Activated CD8-positive, alpha-beta memory T cell treated with anti-CD3 and anti-CD28 coated beads for 36 hours (primary cell): ENCODE data around the gene CTPS1. TPM values are rescaled to one million over a fixed set of nuclear protein-coding genes. Genes with fewer than 3 reads are reported as not detected.

Experiments used
- CTCF ChIA-PET: fragments of 350-600 bp; sonication (Branson Sonifier 250); formaldehyde crosslinking; loops from one replicate; lab custom pipeline; 2021; ENCODE audit warnings: antibody characterized with exemption; lab: Charles Lee
- POLR2A ChIA-PET: fragments of 350-600 bp; sonication (Branson Sonifier 250); formaldehyde crosslinking; loops from one replicate; lab custom pipeline; 2021; ENCODE audit warnings: antibody characterized with exemption; lab: Charles Lee
- total RNA-seq, 2 experiments: library from RNA; stranded (reverse); gene quantifications; one replicate each; pipeline ENCODE4 v1.2.3, GENCODE V29; 2021

The CTPS1 gene
- total RNA-seq, 2 experiments from 2014 or later, result 160 TPM

DNA sequence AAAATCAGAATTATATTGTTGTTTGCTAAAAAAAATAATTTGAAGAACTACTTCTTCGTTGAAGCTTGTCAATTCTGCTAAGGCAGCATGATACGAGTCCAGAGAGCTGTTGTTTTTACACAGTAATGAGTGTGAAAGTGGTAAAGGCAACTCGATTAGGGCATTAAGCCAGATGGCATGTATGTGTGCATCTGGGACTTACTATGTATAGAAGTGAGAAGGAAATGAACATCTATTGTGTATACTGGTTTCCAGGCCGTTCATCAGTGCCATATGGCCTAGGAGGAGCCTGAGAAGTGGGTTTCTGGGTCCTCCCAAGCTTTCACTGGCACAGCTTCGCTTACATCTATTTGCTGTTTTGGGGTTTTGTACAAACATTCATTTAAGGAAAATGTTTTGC is 5.7 kb downstream of the CTPS1 start:
- ChIA-PET CTCF (interaction anchor here (2.1 kb wide), 1 partner anchor 18 kb away, joined by 7 read pairs; no protein-coding TSS in a partner anchor), POLR2A (no interaction called here)

DNA sequence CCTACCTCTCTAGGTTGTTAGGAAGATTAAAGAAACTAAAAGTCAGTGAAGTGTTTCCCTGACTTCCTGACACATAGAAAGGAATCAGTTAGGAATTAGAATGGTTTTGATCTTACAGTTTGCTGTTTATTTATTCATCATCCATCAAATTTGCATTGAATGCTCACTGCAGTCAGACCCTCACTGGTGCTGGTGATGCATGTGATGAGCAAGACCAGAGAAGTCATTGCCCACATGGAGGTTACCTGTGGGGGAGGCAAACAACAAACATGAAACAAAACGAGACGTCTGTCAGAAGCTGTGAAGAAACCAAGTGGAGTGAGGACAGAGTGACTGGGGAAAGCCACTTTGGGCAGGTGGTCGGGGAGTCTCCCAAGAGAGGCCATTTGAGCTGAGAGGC is 6.4 kb downstream of the CTPS1 start:
- ChIA-PET POLR2A (interaction anchor here (0.9 kb wide), 1 partner anchor 18 kb away, joined by 4 read pairs; no protein-coding TSS in a partner anchor), CTCF (no interaction called here)

DNA sequence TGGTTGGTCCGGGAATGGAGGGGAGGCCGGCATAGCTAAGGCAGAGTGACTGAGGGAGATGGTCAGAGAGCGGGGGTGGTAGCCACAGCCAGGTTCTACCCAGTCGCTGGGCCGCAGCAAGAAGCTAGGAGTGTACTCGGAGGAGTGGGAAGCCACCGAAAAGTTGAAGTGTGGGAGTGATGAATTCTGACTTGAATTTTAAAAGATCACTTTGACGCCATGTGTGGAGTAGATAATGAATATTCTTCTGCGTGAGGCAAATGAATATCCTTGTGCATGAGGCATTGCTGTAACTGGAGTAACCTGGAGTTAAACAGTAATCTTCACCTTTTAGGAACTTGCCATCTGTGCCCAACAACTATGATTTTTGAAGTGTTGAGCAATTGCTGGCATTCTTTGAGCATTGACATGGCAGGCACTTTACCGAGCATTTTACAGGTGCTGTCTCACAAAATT is 6.9 kb downstream of the CTPS1 start:
- CTCF ChIA-PET, result no interaction called here
- POLR2A ChIA-PET, result interaction anchor here (0.9 kb wide), 1 partner anchor 17 kb away, joined by 4 read pairs; no protein-coding TSS in a partner anchor

DNA sequence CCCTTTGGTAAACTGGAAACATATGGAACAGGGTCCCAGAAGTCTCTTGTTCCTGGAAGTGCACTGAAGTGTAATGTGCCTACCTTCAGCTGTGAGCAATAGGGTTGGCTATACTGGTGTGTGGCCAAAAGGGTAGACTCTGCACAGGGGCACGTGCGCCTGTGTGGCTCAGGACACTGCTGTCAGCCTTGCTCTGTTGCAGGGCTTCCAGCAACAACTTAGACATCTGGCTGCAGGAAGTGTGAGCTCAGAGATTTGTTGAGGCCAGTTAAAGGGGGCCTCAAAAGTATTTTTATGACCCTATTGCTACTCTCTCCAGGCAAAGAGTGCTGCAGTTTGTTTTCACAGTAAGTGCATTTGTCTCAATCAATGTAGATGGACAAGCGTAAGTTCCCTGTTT is 7.5 kb downstream of the CTPS1 start:
- ChIA-PET POLR2A (no interaction called here), CTCF (no interaction called here)

DNA sequence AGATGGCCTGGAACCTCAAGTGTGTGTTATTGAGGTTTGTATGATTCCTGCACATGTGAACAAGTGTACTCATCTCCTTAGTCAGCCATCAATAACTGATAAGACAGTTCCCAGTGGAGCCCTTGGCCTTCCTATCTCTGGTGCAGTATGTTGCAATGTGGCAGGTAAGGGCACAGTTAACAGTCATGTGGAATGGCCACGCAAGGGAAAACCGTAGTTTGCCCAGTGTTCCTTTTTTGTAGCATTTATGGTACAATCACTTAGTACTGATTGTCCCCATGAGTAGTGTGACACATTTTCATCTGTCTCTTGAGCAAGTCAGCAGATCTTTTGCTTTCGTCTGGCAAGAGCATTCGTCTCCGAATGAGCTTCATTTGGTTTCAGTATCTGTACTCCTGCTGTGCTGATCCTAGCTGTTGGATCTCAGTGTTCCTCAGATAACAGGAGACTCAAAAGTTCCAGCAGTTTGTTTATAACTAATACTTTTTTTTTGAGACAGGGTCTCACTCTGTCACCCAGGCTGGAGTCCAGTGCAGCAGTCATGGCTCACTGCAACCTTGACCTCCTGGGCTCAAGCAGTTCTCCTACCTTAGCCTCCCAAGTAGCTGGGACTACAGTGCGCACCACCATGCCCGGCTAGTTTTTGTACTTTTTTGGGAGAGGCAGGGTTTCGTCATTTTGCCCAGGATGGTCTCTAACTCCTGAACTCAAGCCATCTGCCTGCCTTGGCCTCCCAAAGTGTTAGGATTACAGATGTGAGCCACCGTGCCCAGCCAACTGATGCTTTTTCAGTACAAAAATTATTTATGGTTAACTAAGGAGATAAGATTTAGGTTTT is 8.2 kb downstream of the CTPS1 start:
- ChIA-PET POLR2A (interaction anchor here (0.7 kb wide), 1 partner anchor 17 kb away, joined by 4 read pairs; no protein-coding TSS in a partner anchor), CTCF (no interaction called here)

DNA sequence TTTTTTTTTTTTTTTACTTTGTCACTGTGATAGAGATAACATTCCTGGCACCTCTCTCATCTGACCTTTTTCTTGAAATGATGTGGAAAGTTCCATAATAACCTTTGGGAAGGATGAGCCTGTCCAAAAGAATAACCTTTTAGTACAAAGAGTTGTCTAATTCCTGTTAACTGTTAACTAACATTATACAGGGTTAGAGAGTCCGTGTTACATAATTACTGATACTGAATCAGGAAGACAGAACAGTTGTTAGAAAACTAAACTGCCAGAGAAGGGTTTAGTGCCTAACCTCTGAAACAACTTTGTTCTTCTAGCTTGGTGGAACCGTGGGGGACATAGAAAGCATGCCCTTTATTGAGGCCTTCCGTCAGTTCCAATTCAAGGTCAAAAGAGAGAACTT is 8.8 kb downstream of the CTPS1 start:
- CTCF ChIA-PET, result no interaction called here
- POLR2A ChIA-PET, result interaction anchor here (0.7 kb wide), 1 partner anchor 16 kb away, joined by 4 read pairs; no protein-coding TSS in a partner anchor

DNA sequence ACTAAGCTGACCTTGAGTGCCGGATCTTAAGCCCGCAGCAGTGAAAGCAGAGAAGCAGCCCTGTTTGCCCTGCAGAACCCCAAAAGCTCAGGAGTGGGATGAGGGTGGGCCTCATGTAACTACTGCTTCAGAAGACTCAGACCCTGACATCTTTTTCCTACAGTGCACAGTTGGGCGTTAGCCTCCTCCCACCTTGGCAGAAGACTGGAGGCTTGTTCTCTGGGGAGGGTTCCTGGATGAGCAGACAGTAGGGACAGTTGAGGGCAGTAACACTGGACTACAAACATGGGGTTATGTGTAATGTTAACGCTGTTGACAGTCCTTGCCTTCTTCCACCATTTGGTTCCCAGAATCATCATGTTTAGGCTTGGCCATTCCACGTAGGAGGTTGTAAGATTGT is 9.6 kb downstream of the CTPS1 start:
- POLR2A ChIA-PET, result no interaction called here
- CTCF ChIA-PET, result no interaction called here

DNA sequence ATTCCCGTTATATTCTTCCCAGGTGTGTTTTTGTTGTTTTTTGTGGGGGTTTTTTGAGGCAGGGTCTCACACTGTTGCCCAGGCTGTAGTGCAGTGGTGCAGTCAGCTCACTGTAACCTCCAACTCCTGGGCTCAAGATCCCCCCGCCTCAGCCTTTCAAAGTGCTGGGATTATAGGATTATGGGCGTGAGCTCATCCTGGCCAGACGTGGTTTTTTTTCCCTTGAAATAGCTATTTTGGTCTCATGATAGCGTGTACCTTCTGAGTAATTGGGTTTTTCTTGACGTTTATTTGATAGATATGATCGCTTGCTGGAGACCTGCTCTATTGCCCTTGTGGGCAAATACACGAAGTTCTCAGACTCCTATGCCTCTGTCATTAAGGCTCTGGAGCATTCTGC is 17.6 kb downstream of the CTPS1 start:
- ChIA-PET POLR2A (no interaction called here), CTCF (no interaction called here)

DNA sequence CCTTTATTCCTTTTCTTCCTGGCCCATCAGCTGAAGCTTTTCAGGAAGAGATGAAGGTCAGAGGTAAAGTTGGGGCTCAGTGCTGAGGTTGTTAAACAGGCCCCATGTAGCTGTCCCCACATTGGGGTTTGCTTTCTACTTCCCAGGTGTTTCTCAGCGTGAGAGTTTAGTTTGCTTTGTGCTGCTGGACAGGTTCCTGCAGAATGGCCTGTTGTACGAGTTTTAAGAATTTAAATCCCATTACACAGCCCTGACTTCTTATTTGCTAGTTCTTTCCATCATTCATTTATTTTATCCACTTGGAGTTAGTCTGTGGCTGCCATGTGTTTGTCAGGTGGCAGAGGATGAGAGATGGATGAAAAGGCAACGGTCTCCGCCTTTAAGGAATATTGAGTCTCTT is 19.2 kb downstream of the CTPS1 start:
- ChIA-PET CTCF (interaction anchor here (1.0 kb wide), 1 partner anchor 44 kb away, joined by 4 read pairs; no protein-coding TSS in a partner anchor), POLR2A (no interaction called here)

DNA sequence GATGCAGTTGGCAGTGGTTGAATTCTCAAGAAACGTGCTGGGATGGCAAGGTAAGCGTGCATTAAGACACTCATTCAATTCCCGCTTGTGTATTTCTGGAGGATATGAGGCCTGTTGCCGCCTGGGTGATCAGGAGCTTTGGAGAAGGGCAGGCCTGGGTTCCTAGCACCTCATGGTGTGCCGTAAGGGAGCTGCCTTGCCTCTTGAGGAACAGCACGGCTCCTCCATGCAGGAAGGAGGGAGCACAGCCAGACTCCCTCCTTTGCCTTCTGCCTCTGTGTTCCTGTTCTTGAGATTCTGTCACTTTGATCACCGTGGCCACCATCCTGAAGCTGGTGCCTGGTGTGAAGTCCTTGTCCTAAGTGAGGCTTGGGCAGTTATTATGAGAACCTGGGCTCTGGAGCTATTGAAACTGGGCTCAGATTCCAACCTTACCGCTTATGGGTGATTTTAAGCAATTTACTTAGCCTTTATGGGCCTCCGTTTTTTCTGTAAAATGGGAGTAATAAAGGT is 23.7 kb downstream of the CTPS1 start:
- CTCF ChIA-PET, result interaction anchor here (0.5 to 1.6 kb wide), 7 partner anchors 19 to 136 kb away, joined by 3 to 7 read pairs (median 4); partner anchors contain the start of genes CTPS1 and SLFNL1
- POLR2A ChIA-PET, result interaction anchor here (0.7 to 1.4 kb wide), 3 partner anchors 17 to 23 kb away, joined by 4 to 8 read pairs (median 4); partner anchors contain the start of gene CTPS1

DNA sequence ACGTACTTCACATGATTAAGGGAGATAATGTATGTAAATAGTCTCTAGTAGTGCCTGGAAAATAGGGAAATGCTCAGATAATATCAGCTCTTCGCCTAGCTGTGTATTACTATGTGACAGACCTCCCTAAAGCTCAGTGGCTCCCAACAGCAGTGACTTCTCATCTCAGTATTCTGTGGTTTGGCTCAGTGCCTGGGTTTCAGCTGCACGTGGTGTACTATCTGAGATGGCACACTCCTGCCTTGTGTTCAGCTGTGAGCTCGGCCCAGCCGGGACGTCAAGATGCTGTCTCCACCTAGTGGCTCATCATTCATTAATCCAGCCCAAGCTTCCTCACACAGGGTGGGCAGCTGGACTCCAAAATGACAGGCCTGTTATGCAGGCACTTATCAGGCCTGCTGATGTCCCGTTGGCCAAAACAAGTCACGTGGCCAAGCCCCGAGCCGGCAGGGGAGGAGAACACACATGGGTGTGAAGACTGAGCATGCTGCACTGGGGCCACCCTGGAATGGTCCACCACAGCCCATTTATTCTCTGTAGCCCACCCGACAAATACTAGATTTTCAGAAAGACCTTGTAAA is 24.2 kb downstream of the CTPS1 start:
- POLR2A ChIA-PET, result interaction anchor here (0.7 to 1.4 kb wide), 3 partner anchors 17 to 24 kb away, joined by 4 to 8 read pairs (median 4); partner anchors contain the start of gene CTPS1

DNA sequence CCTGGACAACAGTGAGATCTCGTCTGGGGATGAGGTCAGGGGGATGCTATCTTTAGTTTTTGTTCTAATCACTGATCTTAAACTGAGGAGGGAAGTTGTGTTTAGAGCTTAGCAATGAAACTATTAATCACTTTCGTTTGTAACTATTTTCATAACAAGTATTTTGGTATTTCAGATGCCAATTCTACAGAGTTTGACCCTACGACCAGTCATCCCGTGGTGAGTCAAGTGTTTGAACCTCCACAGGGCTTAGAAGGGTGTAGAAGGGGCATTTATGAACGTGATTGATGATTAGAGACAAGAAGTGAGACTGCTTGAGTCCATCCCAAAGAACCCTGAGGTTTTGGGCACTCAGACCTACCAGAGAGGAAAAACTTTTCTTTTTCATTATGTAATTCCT is 26.4 kb downstream of the CTPS1 start:
- POLR2A ChIA-PET, result no interaction called here

More for the DNA sequence above, 24.2 kb downstream of the CTPS1 start:
- CTCF ChIA-PET, result interaction anchor here (0.5 to 1.6 kb wide), 7 partner anchors 18 to 136 kb away, joined by 3 to 7 read pairs (median 4); partner anchors contain the start of genes CTPS1 and SLFNL1

DNA sequence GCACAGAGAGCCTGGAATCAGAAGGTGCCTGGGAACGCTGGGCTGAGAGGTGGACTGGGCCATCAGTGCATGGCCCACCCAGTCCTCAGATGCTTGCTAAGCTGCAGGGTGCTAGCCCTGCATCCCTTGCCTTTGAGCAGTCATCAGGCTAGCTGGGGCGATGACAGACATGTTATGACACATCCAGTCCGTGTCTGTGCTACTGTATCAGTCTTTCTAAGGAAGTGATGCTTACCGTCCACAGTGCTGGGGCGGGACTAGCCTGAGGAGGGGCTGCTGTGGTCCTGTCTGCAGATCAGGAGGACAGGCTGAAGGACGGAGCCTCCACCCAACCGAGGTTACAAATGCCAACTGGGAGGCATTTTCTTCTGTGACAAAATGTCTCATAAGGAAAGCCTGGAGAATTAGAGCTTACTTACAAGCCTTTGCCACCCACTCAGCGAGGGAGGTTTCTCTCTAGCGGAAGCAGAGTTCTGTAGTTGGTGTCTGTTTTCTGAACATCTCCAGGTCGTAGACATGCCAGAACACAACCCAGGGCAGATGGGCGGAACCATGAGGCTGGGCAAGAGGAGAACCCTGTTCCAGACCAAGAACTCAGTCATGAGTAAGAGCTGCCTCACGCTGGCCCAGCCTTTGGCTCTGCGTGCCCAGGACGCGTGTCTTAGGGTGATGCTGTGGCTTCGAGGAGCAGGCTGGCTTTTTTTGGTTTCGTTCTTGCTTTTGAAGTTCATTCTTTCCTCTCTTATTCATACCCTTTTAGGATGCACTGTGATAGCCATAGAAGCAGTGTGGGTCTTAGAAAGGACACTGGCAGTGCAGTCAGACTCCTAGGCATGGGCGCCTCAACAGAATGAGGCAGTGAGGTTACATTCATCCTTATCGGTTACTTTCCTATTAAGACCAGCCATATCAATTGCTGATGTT is 27.7 kb downstream of the CTPS1 start:
- ChIA-PET CTCF (no interaction called here), POLR2A (no interaction called here)

More for the DNA sequence above, 26.4 kb downstream of the CTPS1 start:
- CTCF ChIA-PET, result no interaction called here

DNA sequence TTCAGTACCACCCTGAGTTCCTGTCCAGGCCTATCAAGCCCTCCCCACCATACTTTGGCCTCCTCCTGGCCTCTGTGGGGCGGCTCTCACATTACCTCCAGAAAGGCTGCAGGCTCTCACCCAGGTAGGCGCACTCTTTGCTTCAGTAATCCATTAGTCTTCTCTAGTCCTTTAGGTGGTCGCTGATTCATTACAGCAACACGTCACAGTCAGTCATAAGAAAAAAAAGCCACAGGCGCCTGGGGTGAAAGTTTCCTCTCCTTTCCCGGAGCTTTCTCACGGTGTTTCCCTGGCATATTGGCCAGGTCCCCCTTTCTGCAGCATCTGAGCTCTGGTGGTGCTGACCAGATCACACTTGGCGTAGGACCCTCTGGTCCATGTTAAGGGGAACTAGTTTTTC is 30.0 kb downstream of the CTPS1 start:
- ChIA-PET CTCF (no interaction called here), POLR2A (no interaction called here)

DNA sequence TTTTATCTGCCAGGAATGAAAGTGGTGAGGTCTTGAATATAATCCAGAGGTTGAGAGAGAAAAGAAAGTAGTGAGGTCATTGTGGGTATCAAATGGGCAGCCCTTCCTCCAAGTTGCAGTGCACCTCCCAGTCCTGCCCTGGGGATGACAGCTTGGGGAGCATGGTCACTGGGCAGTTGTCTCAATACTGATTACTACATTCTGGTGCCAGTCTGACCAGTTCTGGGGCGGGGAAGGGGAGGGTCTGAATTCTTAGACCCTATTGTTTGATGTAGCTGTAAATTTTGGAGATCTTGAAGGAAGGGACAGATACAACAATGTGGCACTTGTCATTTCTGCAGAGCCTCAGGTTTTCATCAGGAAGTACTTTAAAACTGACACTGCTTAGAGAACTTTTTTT is 30.8 kb downstream of the CTPS1 start:
- POLR2A ChIA-PET, result no interaction called here
- CTCF ChIA-PET, result no interaction called here

DNA sequence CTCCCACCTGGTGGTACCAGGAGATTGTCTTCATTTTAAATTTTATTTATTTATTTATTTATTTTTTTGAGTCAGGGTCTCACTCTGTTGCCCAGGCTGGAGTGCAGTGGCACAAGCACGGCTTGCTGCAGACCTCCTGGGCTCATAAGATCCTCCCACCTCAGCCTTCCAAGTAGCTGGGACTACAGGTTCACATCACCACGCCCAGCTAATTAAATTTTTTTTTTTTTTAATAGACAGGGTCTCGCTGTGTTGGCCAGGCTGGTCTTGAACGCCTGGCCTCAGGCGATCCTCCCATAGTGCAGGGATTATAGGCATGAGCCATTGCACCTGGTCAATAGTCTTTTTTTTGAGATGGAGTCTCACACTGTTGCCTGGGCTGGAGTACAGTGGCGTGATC is 33.5 kb downstream of the CTPS1 start:
- ChIA-PET CTCF (no interaction called here), POLR2A (no interaction called here)

DNA sequence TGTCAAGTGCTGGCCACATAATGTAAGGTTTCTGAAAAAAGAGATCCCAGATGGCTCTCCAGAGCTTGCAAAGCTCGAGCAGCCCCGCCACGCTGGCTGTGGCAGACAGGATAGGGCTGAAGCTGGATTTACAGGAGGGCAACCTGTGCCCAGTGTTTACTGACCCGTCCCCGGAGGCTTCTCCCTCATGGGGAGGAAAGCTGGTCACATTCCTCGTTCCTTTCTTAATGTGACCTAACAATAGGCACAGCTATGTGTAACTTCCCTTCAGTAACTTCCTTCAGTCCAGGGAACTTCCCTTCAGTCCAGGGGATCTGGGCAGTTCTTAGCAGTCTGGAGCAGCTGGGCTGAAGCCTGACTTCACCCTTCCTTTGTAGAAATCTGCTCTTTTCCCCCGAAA is 34.3 kb downstream of the CTPS1 start:
- POLR2A ChIA-PET, result no interaction called here

DNA sequence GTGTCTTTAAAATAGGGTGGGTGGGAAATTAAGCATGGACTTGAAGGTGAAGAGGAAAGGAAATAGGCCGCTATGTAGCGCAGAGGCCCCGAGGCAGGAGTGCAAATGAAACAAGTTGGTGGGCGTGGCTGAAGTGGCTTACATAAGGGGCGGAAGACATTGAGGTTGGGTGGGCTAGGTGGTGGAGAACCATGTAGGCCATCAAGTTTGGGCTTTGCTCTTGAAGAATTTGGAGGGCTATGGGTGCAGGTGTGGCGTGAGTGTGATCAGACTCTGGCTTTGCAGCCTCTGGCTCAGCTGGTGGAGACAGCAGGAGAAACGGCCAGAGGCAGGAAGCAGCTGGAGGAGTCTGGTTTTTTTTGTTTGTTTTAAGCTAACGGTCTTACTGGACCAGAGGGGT is 35.4 kb downstream of the CTPS1 start:
- ChIA-PET POLR2A (no interaction called here), CTCF (no interaction called here)

More for the DNA sequence above, 34.3 kb downstream of the CTPS1 start:
- CTCF ChIA-PET, result no interaction called here
